PFSK-1 (cell line): ENCODE data around the gene GALNT18.

Experiments
- FOXP2 ChIP-seq: optimal IDR thresholded peaks from 2 replicates; pipeline ENCODE3; 2011; ENCODE audit warnings: borderline replicate concordance, control low read depth, inconsistent platforms; ENCODE audit not compliant: insufficient read depth; ENCODE audit errors: extremely low read length, extremely low read depth
- POLR2AphosphoS5 ChIP-seq: IDR thresholded peaks from 2 replicates; pipeline ENCODE4 v1.6.1; 2012; ENCODE audit warnings: low read depth, mild to moderate bottlenecking, control low read depth, low read length, moderate library complexity
- REST ChIP-seq, 2 experiments: IDR thresholded peaks; 2 replicates each; pipeline versions ENCODE4 v1.6.1 to v1.8.0; 2011 to 2012; ENCODE audit warnings: low read depth in 2 of 2, low read length in 2 of 2, control low read depth in 1 of 2, inconsistent platforms in 1 of 2, mild to moderate bottlenecking in 1 of 2, moderate library complexity in 1 of 2; ENCODE audit not compliant: insufficient read depth in 1 of 2
- SIN3A ChIP-seq: IDR thresholded peaks from 2 replicates; pipeline ENCODE4 v1.6.1; 2012; ENCODE audit warnings: mild to moderate bottlenecking, low read length, moderate library complexity, borderline replicate concordance; ENCODE audit not compliant: insufficient read depth
- TAF1 ChIP-seq: IDR thresholded peaks from 2 replicates; pipeline ENCODE4 v1.6.1; 2012; ENCODE audit warnings: low read length, control low read depth, borderline replicate concordance; ENCODE audit not compliant: insufficient read depth

GALNT18 gene

GRCh38 chr11:11493698-11494097 lies 128.1 kb downstream of the GALNT18 start:
- TF ChIP-seq SIN3A: no peak
- no peak for TF ChIP-seq REST (IDR thresholded peaks at IDR 0.05; ENCODE audit: insufficient read depth in 1 of 2, low read depth in 2 of 2, low read length in 2 of 2)
- no peak for TF ChIP-seq POLR2AphosphoS5
- TF ChIP-seq FOXP2: no peak
- no peak for TF ChIP-seq TAF1

- TF ChIP-seq REST (IDR thresholded peaks at IDR 0.05; ENCODE audit: insufficient read depth in 1 of 2, low read depth in 2 of 2, low read length in 2 of 2) (no peak), FOXP2 (no peak), POLR2AphosphoS5 (no peak), TAF1 (no peak), SIN3A (no peak)
Measured at GRCh38 chr11:11491589-11491988, 130.2 kb downstream of the GALNT18 start.

- TF ChIP-seq SIN3A (no peak), POLR2AphosphoS5 (no peak), TAF1 (no peak), REST (IDR thresholded peaks at IDR 0.05; ENCODE audit: insufficient read depth in 1 of 2, low read depth in 2 of 2, low read length in 2 of 2) (no peak), FOXP2 (no peak)
Measured at GRCh38 chr11:11491014-11491413, 130.8 kb downstream of the GALNT18 start.

- TF ChIP-seq SIN3A (no peak), FOXP2 (no peak)
Measured at GRCh38 chr11:11486423-11486822, 135.4 kb downstream of the GALNT18 start.

- TF ChIP-seq SIN3A: no peak
Measured at GRCh38 chr11:11486002-11486401, 135.8 kb downstream of the GALNT18 start.

GRCh38 chr11:11483627-11484026 lies 138.2 kb downstream of the GALNT18 start:
- TF ChIP-seq REST (IDR thresholded peaks at IDR 0.05; ENCODE audit: insufficient read depth in 1 of 2, low read depth in 2 of 2, low read length in 2 of 2) (no peak), POLR2AphosphoS5 (no peak), TAF1 (no peak), FOXP2 (no peak), SIN3A (no peak)
